Small intestine (tissue), 7 donors: ENCODE results near the gene ROCK2. TPM values are rescaled to one million over a fixed set of nuclear protein-coding genes. Genes with fewer than 3 reads are reported as not detected.
"Not testable (repeated sequence)": the region's sequence is repeated elsewhere in the genome, so short reads cannot be mapped to it uniquely, and the experiment has no call there.

Source experiments
- DNase-seq, 2 donors: peaks; one replicate each; pipeline versions ENCODE4 v3.0.0 to v3.0.0-alpha.2; 2013
- FAIRE-seq: peaks from 2 replicates; lab custom pipeline; 2012; peaks lifted over from hg19 to GRCh38; lab: Jason Lieb, UNC
- H3K27ac ChIP-seq, 3 donors: one replicate each; pipeline ENCODE4 v1.5.1; 2013; ENCODE audit warnings: low read length in 2 of 3, mild to moderate bottlenecking in 2 of 3, control low read depth in 1 of 3, inconsistent platforms in 1 of 3, low read depth in 1 of 3, moderate library complexity in 1 of 3
- H3K27me3 ChIP-seq, 3 donors: one replicate each; pipeline ENCODE4 v1.6.1; 2013; ENCODE audit warnings: low read length in 3 of 3, inconsistent platforms in 1 of 3; ENCODE audit not compliant: control insufficient read depth in 3 of 3, insufficient read depth in 3 of 3
- H3K36me3 ChIP-seq, 3 donors: one replicate each; pipeline ENCODE4 v1.6.1; 2013; ENCODE audit warnings: low read length in 3 of 3, inconsistent platforms in 1 of 3, low read depth in 1 of 3, mild to moderate bottlenecking in 1 of 3, moderate library complexity in 1 of 3; ENCODE audit not compliant: control insufficient read depth in 3 of 3, insufficient read depth in 2 of 3
- H3K4me1 ChIP-seq, 3 donors: one replicate each; pipeline ENCODE4 v1.6.1; 2013; ENCODE audit warnings: low read length in 2 of 3, inconsistent platforms in 1 of 3, low read depth in 1 of 3, mild to moderate bottlenecking in 1 of 3, moderate library complexity in 1 of 3; ENCODE audit not compliant: control insufficient read depth in 3 of 3, insufficient read depth in 2 of 3
- H3K4me3 ChIP-seq, 3 donors: one replicate each; pipeline ENCODE4 v1.5.1; 2013; ENCODE audit warnings: low read length in 3 of 3, control low read depth in 1 of 3, inconsistent platforms in 1 of 3, low read depth in 1 of 3, mild to moderate bottlenecking in 1 of 3, moderate library complexity in 1 of 3
- H3K9me3 ChIP-seq, 2 donors: one replicate each; pipeline ENCODE4 v1.6.1; 2013; ENCODE audit warnings: low read depth in 1 of 2, low read length in 1 of 2; ENCODE audit not compliant: control insufficient read depth in 2 of 2, insufficient read depth in 1 of 2
- WGBS, 3 donors: extraction: QIAGEN DNeasy Blood & Tissue Kit; methylation state at CpG; one replicate each; pipeline ENCODE4 v1.1.7; 2013; 5-methylcytosine and 5-hydroxymethylcytosine counted together
- polyA plus RNA-seq, 4 donors: library from polyadenylated mRNA; stranded (reverse) in 3 of 4; unstranded in 1 of 4; fragments of 200-250 nt in 3 of 4; fragments of 120-200 nt in 1 of 4; gene quantifications; one replicate each; pipeline versions ENCODE4 v1.2.1 to v1.2.3, GENCODE V29; 2013
- donor health status: healthy with polysubstance abuse.
- donor health status: control.
- donor health status: control.
- donor health status: Bipolar disorder and iron deficiency.
- donor health status: healthy.

The ROCK2 gene
- polyA plus RNA-seq, 4 donors: 12.0 to 53.2 (median 16.0) TPM

GRCh38 chr2:11262438-11262837 lies 82.0 kb downstream of the ROCK2 start:
- not testable (repeated sequence) for H3K4me3 ChIP-seq, H3K36me3 ChIP-seq, H3K9me3 ChIP-seq, FAIRE-seq, DNase-seq, H3K27me3 ChIP-seq, H3K27ac ChIP-seq, H3K4me1 ChIP-seq
- WGBS, 3 donors: 95 to 100% (median 95%) methylated on average over 2 of the region's 2 CpGs

- not testable (repeated sequence) for H3K36me3 ChIP-seq, H3K9me3 ChIP-seq, H3K27ac ChIP-seq, H3K4me3 ChIP-seq, FAIRE-seq, H3K27me3 ChIP-seq, DNase-seq, H3K4me1 ChIP-seq
- WGBS, 3 donors: 83 to 89% (median 84%) methylated on average over 9 of the region's 9 CpGs
Measured at GRCh38 chr2:11261564-11261963, 82.9 kb downstream of the ROCK2 start.

GRCh38 chr2:11260979-11261378 lies 83.5 kb downstream of the ROCK2 start:
- Histone ChIP-seq H3K4me1 (no peaks in the 10 kb centered on the region), H3K27me3 (no peaks in the 10 kb centered on the region), H3K27ac (no peak overlapping the region), H3K4me3 (no peak overlapping the region), H3K9me3 (no peaks in the 10 kb centered on the region), H3K36me3 (peaks cover 0 to 11% (median 5%) of the 10 kb centered on the region in 3 donors)
- no peak for FAIRE-seq
- 46 to 49% (median 48%) methylated on average over 2 of the region's 2 CpGs for WGBS, 3 donors
- DNase-seq: no peak

GRCh38 chr2:11257964-11258363 lies 86.5 kb downstream of the ROCK2 start:
- no peak overlapping the region for H3K4me3 ChIP-seq
- no peak for DNase-seq
- 80 to 91% (median 87%) methylated on average over 3 of the region's 3 CpGs for WGBS, 3 donors
- peaks cover 0 to 8% (median 0%) of the 10 kb centered on the region in 3 donors for H3K4me1 ChIP-seq
- no peak overlapping the region for H3K27ac ChIP-seq
- no peak for FAIRE-seq
- peaks cover 0 to 14% (median 5%) of the 10 kb centered on the region in 3 donors for H3K36me3 ChIP-seq
- no peaks in the 10 kb centered on the region for H3K27me3 ChIP-seq
- no peaks in the 10 kb centered on the region for H3K9me3 ChIP-seq

GRCh38 chr2:11257078-11257477 lies 87.4 kb downstream of the ROCK2 start:
- Histone ChIP-seq H3K4me1 (peaks cover 0 to 8% (median 0%) of the 10 kb centered on the region in 3 donors), H3K4me3 (no peak overlapping the region), H3K27me3 (no peaks in the 10 kb centered on the region), H3K27ac (no peak overlapping the region), H3K36me3 (peaks cover 0 to 14% (median 5%) of the 10 kb centered on the region in 3 donors), H3K9me3 (no peaks in the 10 kb centered on the region)
- DNase-seq (no peak), FAIRE-seq (no peak)
- WGBS, 3 donors: 96 to 99% (median 97%) methylated on average over 16 of the region's 16 CpGs

GRCh38 chr2:11256166-11256565 lies 88.3 kb downstream of the ROCK2 start:
- no peaks in the 10 kb centered on the region for H3K9me3 ChIP-seq
- 89 to 94% (median 92%) methylated on average over 7 of the region's 7 CpGs for whole genome bisulfite sequencing, 3 donors
- DNase-seq (no peak), FAIRE-seq (no peak)
- peaks cover 0 to 11% (median 5%) of the 10 kb centered on the region in 3 donors for H3K36me3 ChIP-seq
- no peaks in the 10 kb centered on the region for H3K27me3 ChIP-seq
- peaks cover 0 to 8% (median 0%) of the 10 kb centered on the region in 3 donors for H3K4me1 ChIP-seq
- H3K27ac ChIP-seq: no peak overlapping the region
- no peak overlapping the region for H3K4me3 ChIP-seq

GRCh38 chr2:11254100-11254536 lies 90.3 kb downstream of the ROCK2 start:
- Histone ChIP-seq H3K27ac (peak overlapping the region in 1 of 3 donors; percentile 40), H3K36me3 (peaks cover 0 to 11% (median 5%) of the 10 kb centered on the region in 3 donors), H3K27me3 (no peaks in the 10 kb centered on the region), H3K4me1 (peaks cover 0 to 8% (median 0%) of the 10 kb centered on the region in 3 donors), H3K9me3 (no peaks in the 10 kb centered on the region), H3K4me3 (no peak overlapping the region)
- WGBS, 3 donors: 46 to 76% (median 70%) methylated on average over 2 of the region's 2 CpGs
- DNase-seq: peak in 1 of 2 donors; percentile 70
- FAIRE-seq: no peak

- not testable (repeated sequence) for H3K27ac ChIP-seq, H3K27me3 ChIP-seq, H3K4me3 ChIP-seq, DNase-seq, H3K4me1 ChIP-seq, H3K9me3 ChIP-seq, FAIRE-seq
- 95 to 98% (median 95%) methylated on average over 4 of the region's 4 CpGs for WGBS, 3 donors
- peaks cover 0 to 21% (median 8%) of the 10 kb centered on the region in 3 donors for H3K36me3 ChIP-seq
Measured at GRCh38 chr2:11252458-11252857, 92.0 kb downstream of the ROCK2 start.
